Fibroblast of lung (primary cell): Measurements from ENCODE around the gene MATK.

Experiments used
- CTCF ChIP-seq, 2 donors: IDR thresholded peaks in 1 of 2; conservative IDR thresholded peaks in 1 of 2; 1 replicate in 1 of 2; 2 replicates in 1 of 2; pipeline ENCODE4 v1.5.1; 2011 to 2012; ENCODE audit warnings: low read length in 2 of 2, control low read depth in 1 of 2, inconsistent platforms in 1 of 2, low read depth in 1 of 2, mild to moderate bottlenecking in 1 of 2
- EZH2 ChIP-seq: IDR thresholded peaks from 2 replicates; pipeline ENCODE4 v1.5.1; 2012; ENCODE audit warnings: low read length, control low read depth, mild to moderate bottlenecking; ENCODE audit errors: missing control alignments

DNA sequence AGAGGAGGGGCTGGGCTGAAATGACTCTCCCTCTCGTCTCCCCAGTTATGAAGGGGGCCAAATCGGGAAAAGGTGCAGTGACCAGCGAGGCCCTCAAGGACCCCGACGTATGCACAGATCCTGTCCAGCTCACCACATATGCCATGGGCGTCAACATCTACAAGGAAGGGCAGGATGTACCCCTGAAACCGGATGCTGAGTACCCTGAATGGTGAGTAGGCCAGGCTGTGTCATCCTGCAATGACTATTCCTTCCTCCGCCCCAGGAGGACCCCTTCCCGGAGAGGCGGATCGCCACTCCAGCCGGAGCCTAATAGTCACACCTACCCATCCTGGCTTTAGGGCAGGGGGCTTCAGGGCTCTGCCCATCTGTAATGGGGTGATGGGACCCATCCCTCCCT lies 21.1 kb downstream of the MATK start:
- TF ChIP-seq EZH2, result no peak
- no peak for TF ChIP-seq CTCF (conservative IDR thresholded peaks at IDR 0.05 in 1 of 2, IDR thresholded peaks at IDR 0.05 in 1 of 2; ENCODE audit: low read depth in 1 of 2, low read length in 2 of 2)
